Measurements from ENCODE around the gene CXCR6.
"Not testable (repeated sequence)": the region's sequence is repeated elsewhere in the genome, so short reads cannot be mapped to it uniquely, and the experiment has no call there.

CXCR6 gene

GRCh38 chr3:45990181-45990580 lies 46.9 kb downstream of the CXCR6 start:
- TF ChIP-seq ZNF274 (IDR thresholded peaks at IDR 0.05; ENCODE audit: low read depth, low read length) = no peak
- no peak overlapping the region for H3K4me3 ChIP-seq (ENCODE audit: low read length)

GRCh38 chr3:45991341-45991740 lies 48.1 kb downstream of the CXCR6 start:
- no peak for TF ChIP-seq ZNF274 (IDR thresholded peaks at IDR 0.05; ENCODE audit: low read depth, low read length)

GRCh38 chr3:45992133-45992729 lies 49.0 kb downstream of the CXCR6 start:
- no peak overlapping the region for H3K4me3 ChIP-seq (ENCODE audit: low read length)
- TF ChIP-seq ZNF274 (IDR thresholded peaks at IDR 0.05; ENCODE audit: low read depth, low read length) = no peak

More at GRCh38 chr3:45991341-45991740, 48.1 kb downstream of the CXCR6 start:
- no peak overlapping the region for H3K4me3 ChIP-seq (ENCODE audit: low read length)

GRCh38 chr3:45992821-45993221 lies 49.6 kb downstream of the CXCR6 start:
- no peak for TF ChIP-seq ZNF274 (IDR thresholded peaks at IDR 0.05; ENCODE audit: low read depth, low read length)
- H3K4me3 ChIP-seq (ENCODE audit: low read length) = no peak overlapping the region

- no peak overlapping the region for H3K4me3 ChIP-seq (ENCODE audit: low read length)
- no peak for TF ChIP-seq ZNF274 (IDR thresholded peaks at IDR 0.05; ENCODE audit: low read depth, low read length)
Observed at GRCh38 chr3:45993421-45994027, 50.3 kb downstream of the CXCR6 start.

- TF ChIP-seq ZNF274 (IDR thresholded peaks at IDR 0.05; ENCODE audit: low read depth, low read length) = no peak
Observed at GRCh38 chr3:45994419-45995235, 51.4 kb downstream of the CXCR6 start.

GRCh38 chr3:45995236-45996192 lies 52.2 kb downstream of the CXCR6 start, which contains the start of gene FYCO1:
Gene FYCO1 (minus strand): TSS chr3:45995824. CDS start chr3:45984910, 10,914 bp downstream.
- H3K4me3 ChIP-seq (ENCODE audit: low read length) = peak within 1 kb of the TSS; percentile 64
- TF ChIP-seq ZNF274 (IDR thresholded peaks at IDR 0.05; ENCODE audit: low read depth, low read length) = no peak

More at GRCh38 chr3:45994419-45995235, 51.4 kb downstream of the CXCR6 start:
- H3K4me3 ChIP-seq (ENCODE audit: low read length) = peak overlapping the region; percentile 64

GRCh38 chr3:45997499-45997898 lies 54.2 kb downstream of the CXCR6 start:
- H3K4me3 ChIP-seq (ENCODE audit: low read length) = not testable (repeated sequence)

- H3K4me3 ChIP-seq (ENCODE audit: low read length) = no peak overlapping the region
- no peak for TF ChIP-seq ZNF274 (IDR thresholded peaks at IDR 0.05; ENCODE audit: low read depth, low read length)
Observed at GRCh38 chr3:45997942-45998341, 54.7 kb downstream of the CXCR6 start.
